ENCODE measurements around the gene TIA1. TPM values are rescaled to one million over a fixed set of nuclear protein-coding genes. Genes with fewer than 3 reads are reported as not detected.
"Not testable (repeated sequence)": the region's sequence is repeated elsewhere in the genome, so short reads cannot be mapped to it uniquely, and the experiment has no call there.

Gene TIA1
- total RNA-seq: 100 to 1,000 TPM in 1 of 4 donors, 10 to 100 TPM in 3; 45.1 to 134 (median 78.0) TPM

GRCh38 chr2:70248181-70248847 lies at the start of gene TIA1:
TSS of gene TIA1 (minus strand) at chr2:70248628. CDS start at chr2:70248430, 198 bp downstream.
- Histone ChIP-seq H3K4me3 (peak within 1 kb of the TSS; percentile 80), H3K36me3 (no peaks in the 10 kb centered on the region), H3K9me3 (no peaks in the 10 kb centered on the region), H3K27me3 (no peaks in the 10 kb centered on the region), H3K4me1 (peaks cover 0 to 44% (median 0%) of the 10 kb centered on the region in 3 donors), H3K27ac (peak within 1 kb of the TSS; percentile 88 to 97 (median 94))
- peak; percentile 99 for ATAC-seq
- no peak for TF ChIP-seq EP300 (IDR thresholded peaks at IDR 0.05)
- TF ChIP-seq POLR2A (IDR thresholded peaks at IDR 0.05): peak; percentile 52 to 61
- TF ChIP-seq CTCF (IDR thresholded peaks at IDR 0.05): no peak
- TF ChIP-seq POLR2AphosphoS5 (IDR thresholded peaks at IDR 0.05): peak; percentile 49
- 0 to 4% methylated on average over 9 of the region's 47 CpGs for WGBS, 2 donors (ENCODE audit: low coverage in 1 of 2)

GRCh38 chr2:70297828-70298227 lies 49.4 kb upstream of the TIA1 start:
- H3K4me1 ChIP-seq: peaks cover 0 to 24% (median 7%) of the 10 kb centered on the region in 3 donors
- H3K4me3 ChIP-seq, H3K27me3 ChIP-seq, H3K9me3 ChIP-seq, H3K27ac ChIP-seq, ATAC-seq: not testable (repeated sequence)
- peaks cover 0 to 41% of the 10 kb centered on the region in 2 donors for H3K36me3 ChIP-seq
- 89 to 92% methylated on average over 4 of the region's 4 CpGs for WGBS, 2 donors (ENCODE audit: low coverage in 1 of 2)

GRCh38 chr2:70283500-70284191 lies 35.2 kb upstream of the TIA1 start:
- ATAC-seq: no peak
- Histone ChIP-seq H3K4me1 (peaks cover 0 to 9% (median 0%) of the 10 kb centered on the region in 3 donors), H3K36me3 (peaks cover 4 to 97% of the 10 kb centered on the region in 2 donors), H3K4me3 (no peak overlapping the region), H3K27me3 (no peaks in the 10 kb centered on the region), H3K9me3 (no peaks in the 10 kb centered on the region), H3K27ac (no peak overlapping the region)
- 80 to 87% methylated on average over 3 to 5 of the region's 5 CpGs for WGBS, 2 donors (ENCODE audit: low coverage in 1 of 2)
- no peak for TF ChIP-seq CTCF (IDR thresholded peaks at IDR 0.05)
- TF ChIP-seq POLR2A (IDR thresholded peaks at IDR 0.05): no peak
- TF ChIP-seq EP300 (IDR thresholded peaks at IDR 0.05): no peak
- no peak for TF ChIP-seq POLR2AphosphoS5 (IDR thresholded peaks at IDR 0.05)

- no peaks in the 10 kb centered on the region for H3K27me3 ChIP-seq
- ATAC-seq: no peak
- peaks cover 0 to 9% (median 0%) of the 10 kb centered on the region in 3 donors for H3K4me1 ChIP-seq
- H3K9me3 ChIP-seq: no peaks in the 10 kb centered on the region
- H3K27ac ChIP-seq: no peak overlapping the region
- 79 to 88% methylated on average over 2 to 5 of the region's 5 CpGs for WGBS, 2 donors (ENCODE audit: low coverage in 1 of 2)
- no peak for TF ChIP-seq EP300 (IDR thresholded peaks at IDR 0.05)
- no peak for TF ChIP-seq POLR2AphosphoS5 (IDR thresholded peaks at IDR 0.05)
- no peak for TF ChIP-seq CTCF (IDR thresholded peaks at IDR 0.05)
- no peak for TF ChIP-seq POLR2A (IDR thresholded peaks at IDR 0.05)
- no peak overlapping the region for H3K4me3 ChIP-seq
- peaks cover under 1 to 97% of the 10 kb centered on the region in 2 donors for H3K36me3 ChIP-seq
These were observed 34.0 kb upstream of the TIA1 start for GRCh38 chr2:70282439-70282838.

GRCh38 chr2:70280242-70280798 lies 31.9 kb upstream of the TIA1 start:
- Histone ChIP-seq H3K4me1 (peaks cover 0 to 9% (median 0%) of the 10 kb centered on the region in 3 donors), H3K9me3 (no peaks in the 10 kb centered on the region), H3K27ac (no peak overlapping the region), H3K4me3 (no peak overlapping the region), H3K36me3 (peaks cover 4 to 97% of the 10 kb centered on the region in 2 donors), H3K27me3 (no peaks in the 10 kb centered on the region)
- ATAC-seq: no peak
- WGBS, 2 donors (ENCODE audit: low coverage in 1 of 2): 63 to 93% methylated on average over 2 of the region's 2 CpGs
- TF ChIP-seq POLR2A (IDR thresholded peaks at IDR 0.05) (no peak), EP300 (IDR thresholded peaks at IDR 0.05) (no peak), CTCF (IDR thresholded peaks at IDR 0.05) (no peak), POLR2AphosphoS5 (IDR thresholded peaks at IDR 0.05) (no peak)
